Measurements from ENCODE around the gene KLHL14.

GRCh38 chr18:32711862-32712261, 61.0 kb downstream of the KLHL14 start:
- TF ChIP-seq CTCF (conservative IDR thresholded peaks at IDR 0.05 in 1 of 2, IDR thresholded peaks at IDR 0.05 in 1 of 2; ENCODE audit: extremely low read depth in 1 of 2, insufficient read depth in 1 of 2, low read depth in 1 of 2, low read length in 2 of 2), result no peak
- no peak for TF ChIP-seq EZH2 (IDR thresholded peaks at IDR 0.05; ENCODE audit: borderline replicate concordance, low read length)

All from mammary epithelial cell (primary cell).